Measurements from ENCODE around the gene MKLN1. TPM values are rescaled to one million over a fixed set of nuclear protein-coding genes. Genes with fewer than 3 reads are reported as not detected.

The MKLN1 gene
- total and polyA plus RNA-seq, 10 of the 15 experiments (the other 5 are each of a cell fraction or from before 2014, with no cell fraction given): 13.6 to 55.8 (median 29.3) TPM

DNA sequence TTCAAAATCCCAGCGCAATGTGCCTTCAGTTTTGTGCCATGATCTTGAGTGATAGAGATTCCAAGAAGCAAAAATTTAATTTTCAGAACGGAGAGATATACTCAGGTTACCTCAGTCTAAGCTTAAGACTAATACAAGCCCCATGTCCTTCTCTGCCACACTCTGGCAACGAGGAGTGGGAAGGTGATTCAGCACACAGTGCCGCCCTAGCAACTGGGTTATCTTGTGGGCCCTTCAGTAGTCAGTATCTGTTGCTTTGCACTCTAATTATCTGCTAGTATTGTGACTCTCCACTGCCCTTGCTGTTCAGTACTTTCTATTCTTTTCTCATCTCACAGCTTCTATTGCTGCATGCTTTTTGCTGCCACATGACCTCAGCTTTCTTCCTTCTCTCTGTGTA is 39.2 kb upstream of the MKLN1 start:
- BruUV-seq (replicated peaks): no TSS peak
- FAIRE-seq (no peak), DNase-seq (ENCODE audit: low read depth, low spot score) (no peak), ATAC-seq (no peak)
- H3K4me2 ChIP-seq (ENCODE audit: control insufficient read depth, insufficient read depth): no peak overlapping the region
- H3K27me3 ChIP-seq (replicated peaks in 1 of 2; ENCODE audit: control insufficient read depth in 2 of 2, insufficient read depth in 2 of 2, low read length in 1 of 2): no peaks in the 10 kb centered on the region
- SMC1A ChIA-PET (ENCODE audit: uncharacterized antibody, unreplicated experiment): no interaction called here
- H3K9me3 ChIP-seq (replicated peaks; ENCODE audit: control insufficient read depth, insufficient read depth, low read length): peaks cover 2% of the 10 kb centered on the region; the same call in 2 of the 3 replicates
- no peaks in the 10 kb centered on the region for H3K79me2 ChIP-seq (ENCODE audit: control insufficient read depth, insufficient read depth, low read length)
- CTCF ChIA-PET: interaction anchor here (2.6 kb wide), 1 partner anchor 14 kb away, joined by 12 read pairs; no protein-coding TSS in a partner anchor
- no peak overlapping the region for H2AFZ ChIP-seq (ENCODE audit: control insufficient read depth, low read depth, low read length)
- no peaks in the 10 kb centered on the region for H3K36me3 ChIP-seq (ENCODE audit: control insufficient read depth in 2 of 2, insufficient read depth in 2 of 2, low read length in 1 of 2)
- POLR2A ChIA-PET: no interaction called here
- no peak overlapping the region for H3K9ac ChIP-seq (ENCODE audit: control insufficient read depth, insufficient read depth, low read length)
- RAD21 ChIA-PET (ENCODE audit: unreplicated experiment): no interaction called here
- TF ChIP-seq, protein P1, sequence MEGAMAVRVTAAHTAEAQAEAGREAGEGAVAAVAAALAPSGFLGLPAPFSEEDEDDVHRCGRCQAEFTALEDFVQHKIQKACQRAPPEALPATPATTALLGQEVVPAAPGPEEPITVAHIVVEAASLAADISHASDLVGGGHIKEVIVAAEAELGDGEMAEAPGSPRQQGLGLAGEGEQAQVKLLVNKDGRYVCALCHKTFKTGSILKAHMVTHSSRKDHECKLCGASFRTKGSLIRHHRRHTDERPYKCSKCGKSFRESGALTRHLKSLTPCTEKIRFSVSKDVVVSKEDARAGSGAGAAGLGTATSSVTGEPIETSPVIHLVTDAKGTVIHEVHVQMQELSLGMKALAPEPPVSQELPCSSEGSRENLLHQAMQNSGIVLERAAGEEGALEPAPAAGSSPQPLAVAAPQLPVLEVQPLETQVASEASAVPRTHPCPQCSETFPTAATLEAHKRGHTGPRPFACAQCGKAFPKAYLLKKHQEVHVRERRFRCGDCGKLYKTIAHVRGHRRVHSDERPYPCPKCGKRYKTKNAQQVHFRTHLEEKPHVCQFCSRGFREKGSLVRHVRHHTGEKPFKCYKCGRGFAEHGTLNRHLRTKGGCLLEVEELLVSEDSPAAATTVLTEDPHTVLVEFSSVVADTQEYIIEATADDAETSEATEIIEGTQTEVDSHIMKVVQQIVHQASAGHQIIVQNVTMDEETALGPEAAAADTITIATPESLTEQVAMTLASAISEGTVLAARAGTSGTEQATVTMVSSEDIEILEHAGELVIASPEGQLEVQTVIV (IDR thresholded peaks at IDR 0.05; ENCODE audit: borderline replicate concordance, partially characterized antibody): no peak
- TF ChIP-seq CREB1 (IDR thresholded peaks at IDR 0.05; ENCODE audit: low read depth): no peak
- no peak for TF ChIP-seq EED (IDR thresholded peaks at IDR 0.05; ENCODE audit: low read depth)
- no peak for TF ChIP-seq JUND (IDR thresholded peaks at IDR 0.05; ENCODE audit: low read depth, low read length)
- TF ChIP-seq SIN3A (IDR thresholded peaks at IDR 0.05; ENCODE audit: low read depth, low read length): no peak
- no peak for TF ChIP-seq ZBED1 (IDR thresholded peaks at IDR 0.05; ENCODE audit: borderline replicate concordance)
- TF ChIP-seq NBN (IDR thresholded peaks at IDR 0.05): no peak
- TF ChIP-seq IKZF2 (IDR thresholded peaks at IDR 0.05): no peak
- no peak for TF ChIP-seq SMC3 (IDR thresholded peaks at IDR 0.05; ENCODE audit: borderline replicate concordance, low read length)
- no peak for TF ChIP-seq ZNF217 (IDR thresholded peaks at IDR 0.05)
- TF ChIP-seq, protein P2, sequence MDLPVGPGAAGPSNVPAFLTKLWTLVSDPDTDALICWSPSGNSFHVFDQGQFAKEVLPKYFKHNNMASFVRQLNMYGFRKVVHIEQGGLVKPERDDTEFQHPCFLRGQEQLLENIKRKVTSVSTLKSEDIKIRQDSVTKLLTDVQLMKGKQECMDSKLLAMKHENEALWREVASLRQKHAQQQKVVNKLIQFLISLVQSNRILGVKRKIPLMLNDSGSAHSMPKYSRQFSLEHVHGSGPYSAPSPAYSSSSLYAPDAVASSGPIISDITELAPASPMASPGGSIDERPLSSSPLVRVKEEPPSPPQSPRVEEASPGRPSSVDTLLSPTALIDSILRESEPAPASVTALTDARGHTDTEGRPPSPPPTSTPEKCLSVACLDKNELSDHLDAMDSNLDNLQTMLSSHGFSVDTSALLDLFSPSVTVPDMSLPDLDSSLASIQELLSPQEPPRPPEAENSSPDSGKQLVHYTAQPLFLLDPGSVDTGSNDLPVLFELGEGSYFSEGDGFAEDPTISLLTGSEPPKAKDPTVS (IDR thresholded peaks at IDR 0.05; ENCODE audit: low read depth, low read length): no peak
- TF ChIP-seq NFYA (IDR thresholded peaks at IDR 0.05; ENCODE audit: borderline replicate concordance, low read depth, low read length): no peak
- TF ChIP-seq LARP7 (IDR thresholded peaks at IDR 0.05): no peak
- TF ChIP-seq SP1 (IDR thresholded peaks at IDR 0.05; ENCODE audit: low read depth, low read length): no peak
- no peak for TF ChIP-seq ETV6 (conservative IDR thresholded peaks at IDR 0.05 in 1 of 2, IDR thresholded peaks at IDR 0.05 in 1 of 2; ENCODE audit: borderline replicate concordance in 1 of 2, low read depth in 1 of 2)
- TF ChIP-seq, protein P3, sequence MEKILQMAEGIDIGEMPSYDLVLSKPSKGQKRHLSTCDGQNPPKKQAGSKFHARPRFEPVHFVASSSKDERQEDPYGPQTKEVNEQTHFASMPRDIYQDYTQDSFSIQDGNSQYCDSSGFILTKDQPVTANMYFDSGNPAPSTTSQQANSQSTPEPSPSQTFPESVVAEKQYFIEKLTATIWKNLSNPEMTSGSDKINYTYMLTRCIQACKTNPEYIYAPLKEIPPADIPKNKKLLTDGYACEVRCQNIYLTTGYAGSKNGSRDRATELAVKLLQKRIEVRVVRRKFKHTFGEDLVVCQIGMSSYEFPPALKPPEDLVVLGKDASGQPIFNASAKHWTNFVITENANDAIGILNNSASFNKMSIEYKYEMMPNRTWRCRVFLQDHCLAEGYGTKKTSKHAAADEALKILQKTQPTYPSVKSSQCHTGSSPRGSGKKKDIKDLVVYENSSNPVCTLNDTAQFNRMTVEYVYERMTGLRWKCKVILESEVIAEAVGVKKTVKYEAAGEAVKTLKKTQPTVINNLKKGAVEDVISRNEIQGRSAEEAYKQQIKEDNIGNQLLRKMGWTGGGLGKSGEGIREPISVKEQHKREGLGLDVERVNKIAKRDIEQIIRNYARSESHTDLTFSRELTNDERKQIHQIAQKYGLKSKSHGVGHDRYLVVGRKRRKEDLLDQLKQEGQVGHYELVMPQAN (conservative IDR thresholded peaks at IDR 0.05): no peak
- no peak overlapping the region for H3K27ac ChIP-seq (ENCODE audit: control insufficient read depth, insufficient read depth)
- H3K4me1 ChIP-seq (ENCODE audit: control insufficient read depth, insufficient read depth, low read length): no peaks in the 10 kb centered on the region
- 61% methylated on average over 4 of the region's 4 CpGs for WGBS (ENCODE audit: insufficient coverage, insufficient replicate concordance, low lambda C conversion rate, missing lambda C conversion rate)
- intact Hi-C loops (cut with micrococcal nuclease; ENCODE audit: unreplicated experiment) (no loop called here), in situ Hi-C loops (cut with MboI) (no loop called here)
- no peaks in the 10 kb centered on the region for H4K20me1 ChIP-seq (ENCODE audit: control insufficient read depth, insufficient read depth)
- H3K4me3 ChIP-seq: no peak overlapping the region

Measured in GM12878 (cell line).